Measurements from ENCODE around the gene PIEZO1.

- no peak for TF ChIP-seq CTCF (conservative IDR thresholded peaks at IDR 0.05; ENCODE audit: low read depth in 2 of 2)
- TF ChIP-seq EZH2 (IDR thresholded peaks at IDR 0.05; ENCODE audit: low read depth, unreplicated experiment): no peak
- no peak for TF ChIP-seq POLR2AphosphoS5 (IDR thresholded peaks at IDR 0.05; ENCODE audit: low read depth)
- TF ChIP-seq EZH2phosphoT487 (IDR thresholded peaks at IDR 0.05; ENCODE audit: unreplicated experiment): no peak
- TF ChIP-seq NANOG (IDR thresholded peaks at IDR 0.05; ENCODE audit: borderline replicate concordance): no peak
These were observed 94.5 kb downstream of the PIEZO1 start for GRCh38 chr16:88690341-88691128.

All from GM23338 (cell line).